HCT116 (cell line): ENCODE measurements around the gene PHF21B. TPM values are rescaled to one million over a fixed set of nuclear protein-coding genes. Genes with fewer than 3 reads are reported as not detected.

Experiments
- CBX3 ChIP-seq: IDR thresholded peaks from 2 replicates; pipeline ENCODE4 v1.6.1; 2012; ENCODE audit warnings: low read depth
- CEBPB ChIP-seq: IDR thresholded peaks from 2 replicates; pipeline ENCODE4 v1.6.1; 2012; ENCODE audit warnings: low read depth
- CTCF ChIP-seq, 3 experiments: fragments of 200-600 bp in 1 of 3; sonication (generic) in 1 of 3; IDR thresholded peaks in 2 of 3; conservative IDR thresholded peaks in 1 of 3; 2 replicates each; pipeline ENCODE4 v1.5.1; 2012 to 2017; ENCODE audit warnings: low read depth in 2 of 3, low read length in 2 of 3, antibody characterized with exemption in 1 of 3, borderline replicate concordance in 1 of 3, control low read depth in 1 of 3, mild to moderate bottlenecking in 1 of 3, mixed read lengths in 1 of 3, mixed run types in 1 of 3, moderate library complexity in 1 of 3; ENCODE audit not compliant: insufficient read depth in 1 of 3
- POLR2A ChIP-seq: IDR thresholded peaks from 2 replicates; pipeline ENCODE4 v1.7.0; 2011; ENCODE audit warnings: borderline replicate concordance; ENCODE audit not compliant: insufficient read depth, insufficient read length; ENCODE audit errors: extremely low read depth
- RAD21 ChIP-seq: IDR thresholded peaks from 2 replicates; pipeline ENCODE4 v1.6.1; 2012; ENCODE audit warnings: low read depth, mild to moderate bottlenecking
- SP1 ChIP-seq: IDR thresholded peaks from 2 replicates; pipeline ENCODE4 v1.6.1; 2012; ENCODE audit warnings: low read depth
- SRF ChIP-seq: IDR thresholded peaks from 2 replicates; pipeline ENCODE4 v1.6.1; 2012; ENCODE audit warnings: low read depth
- ZBTB33 ChIP-seq: IDR thresholded peaks from 2 replicates; pipeline ENCODE4 v1.6.1; 2011; ENCODE audit warnings: mild to moderate bottlenecking, low read length, moderate library complexity; ENCODE audit not compliant: insufficient replicate concordance; ENCODE audit errors: extremely low read depth
- total RNA-seq: library from RNA; stranded (reverse); gene quantifications from one replicate; pipeline ENCODE4 v1.2.1, GENCODE V29; 2021; ENCODE audit not compliant: unreplicated experiment

Gene PHF21B
- total RNA-seq, 1 experiment from 2014 or later: not detected

GRCh38 chr22:44907765-44908737 is 101.8 kb downstream of the PHF21B start (continued):
- TF ChIP-seq CEBPB: no peak
- no peak for TF ChIP-seq RAD21
- no peak for TF ChIP-seq CTCF (IDR thresholded peaks at IDR 0.05 in 2 of 3, conservative IDR thresholded peaks at IDR 0.05 in 1 of 3; ENCODE audit: borderline replicate concordance in 1 of 3, insufficient read depth in 1 of 3, low read depth in 2 of 3, low read length in 2 of 3)
- TF ChIP-seq CBX3: no peak
- no peak for TF ChIP-seq SRF
- no peak for TF ChIP-seq ZBTB33
- no peak for TF ChIP-seq SP1
- TF ChIP-seq POLR2A: no peak
- TF ChIP-seq, all 23 proteins: peak for 0
